Gastroesophageal sphincter (tissue), 4 donors: ENCODE results near the gene PRRX1. TPM values are rescaled to one million over a fixed set of nuclear protein-coding genes. Genes with fewer than 3 reads are reported as not detected.

Experiments
- ATAC-seq: fragments of 150-250 bp; one replicate; pipeline ENCODE4 v1.9.1; 2016; ENCODE audit warnings: mild to moderate bottlenecking, moderate library complexity
- H3K27ac ChIP-seq, 4 donors: fragments of 200-600 bp; sonication (generic) in 3 of 4; 1 replicate in 3 of 4; 2 replicates in 1 of 4; pipeline ENCODE4 v1.5.1; 2016 to 2019
- H3K27me3 ChIP-seq: fragments of 200-600 bp; sonication (generic); one replicate; pipeline ENCODE4 v1.5.1; 2019
- H3K36me3 ChIP-seq, 2 donors: fragments of 200-600 bp; sonication (generic); one replicate each; pipeline ENCODE4 v1.5.1; 2019; ENCODE audit warnings: control low read depth in 1 of 2
- H3K4me1 ChIP-seq, 3 donors: fragments of 200-600 bp; sonication (generic); 1 replicate in 2 of 3; 2 replicates in 1 of 3; pipeline ENCODE4 v1.5.1; 2016 to 2019; ENCODE audit warnings: control low read depth in 2 of 3
- H3K4me3 ChIP-seq, 2 donors: fragments of 200-600 bp; sonication (generic); one replicate each; pipeline ENCODE4 v1.5.1; 2019; ENCODE audit warnings: mild to moderate bottlenecking in 1 of 2, moderate library complexity in 1 of 2
- H3K9me3 ChIP-seq, 3 donors: fragments of 200-600 bp; sonication (generic); one replicate each; pipeline ENCODE4 v1.5.1; 2017 to 2019; ENCODE audit warnings: control low read depth in 2 of 3
- CTCF ChIP-seq, 4 experiments: fragments of 200-600 bp in 2 of 4; fragments of 450-650 bp in 2 of 4; sonication (generic) in 1 of 4; IDR thresholded peaks; one replicate each; pipeline ENCODE4 v1.5.1; 2017 to 2019; ENCODE audit warnings: antibody characterized with exemption in 4 of 4, mild to moderate bottlenecking in 2 of 4, moderate library complexity in 2 of 4
- EP300 ChIP-seq: sonication (generic); formaldehyde crosslinking; IDR thresholded peaks from one replicate; pipeline ENCODE4 v1.6.1; 2017; ENCODE audit warnings: antibody characterized with exemption, mild to moderate bottlenecking
- POLR2A ChIP-seq, 2 donors: fragments of 450-650 bp; IDR thresholded peaks; one replicate each; pipeline ENCODE4 v1.6.1; 2017; ENCODE audit warnings: antibody characterized with exemption in 2 of 2, mild to moderate bottlenecking in 2 of 2, moderate library complexity in 1 of 2
- POLR2AphosphoS5 ChIP-seq: sonication (generic); formaldehyde crosslinking; IDR thresholded peaks from one replicate; pipeline ENCODE4 v1.6.1; 2017; ENCODE audit warnings: antibody characterized with exemption
- WGBS, 2 donors: methylation state at CpG; one replicate each; pipeline ENCODE4 v1.1.5; 2018; ENCODE audit warnings: low coverage in 1 of 2; 5-methylcytosine and 5-hydroxymethylcytosine counted together
- total RNA-seq, 4 donors: library from RNA; depleted of rRNA; stranded (reverse); fragments of >200 nt; gene quantifications; one replicate each; pipeline ENCODE4 v1.1.0, GENCODE V29; 2016

The PRRX1 gene
- total RNA-seq, 4 donors from 2014 or later, result 13.4 to 27.9 (median 21.4) TPM

DNA sequence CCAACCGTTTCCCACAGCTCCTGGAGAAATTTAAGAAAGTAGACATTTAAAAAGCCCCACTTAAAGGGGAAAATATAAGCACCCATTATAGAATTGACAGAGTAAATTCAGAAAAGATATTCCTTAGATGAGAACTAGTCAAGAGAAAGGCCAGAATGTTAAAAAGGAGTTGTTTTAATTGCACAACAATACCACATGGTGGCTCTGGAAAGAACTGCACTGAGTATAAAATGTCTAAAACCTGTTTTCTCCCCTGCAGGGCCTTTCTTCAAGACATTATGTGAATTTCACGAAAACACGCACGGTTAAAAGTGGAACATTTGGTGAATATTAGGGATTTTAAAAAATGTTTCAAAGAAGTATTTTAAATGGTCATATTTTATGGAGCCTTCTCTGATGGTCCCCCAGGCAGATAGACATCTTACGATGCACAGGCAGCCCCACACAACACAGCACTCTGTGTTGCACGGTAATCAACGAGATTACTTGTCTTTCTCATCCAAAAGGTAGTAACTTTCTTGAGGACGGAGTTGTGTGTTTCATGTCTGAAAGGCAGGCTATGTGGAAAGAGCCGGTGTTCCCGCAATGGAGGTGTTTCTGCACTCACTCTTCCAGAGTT, 101.9 kb downstream of the PRRX1 start:
- Histone ChIP-seq H3K36me3 (no peaks in the 10 kb centered on the region), H3K4me3 (no peak overlapping the region), H3K9me3 (no peaks in the 10 kb centered on the region), H3K27me3 (no peaks in the 10 kb centered on the region), H3K27ac (no peak overlapping the region), H3K4me1 (no peaks in the 10 kb centered on the region)
- TF ChIP-seq POLR2A (IDR thresholded peaks at IDR 0.05) (no peak), CTCF (IDR thresholded peaks at IDR 0.05) (peak; percentile 19 to 63 (median 55))
- no peak for ATAC-seq
- 72 to 73% methylated on average over 9 to 10 of the region's 10 CpGs for WGBS, 2 donors

DNA sequence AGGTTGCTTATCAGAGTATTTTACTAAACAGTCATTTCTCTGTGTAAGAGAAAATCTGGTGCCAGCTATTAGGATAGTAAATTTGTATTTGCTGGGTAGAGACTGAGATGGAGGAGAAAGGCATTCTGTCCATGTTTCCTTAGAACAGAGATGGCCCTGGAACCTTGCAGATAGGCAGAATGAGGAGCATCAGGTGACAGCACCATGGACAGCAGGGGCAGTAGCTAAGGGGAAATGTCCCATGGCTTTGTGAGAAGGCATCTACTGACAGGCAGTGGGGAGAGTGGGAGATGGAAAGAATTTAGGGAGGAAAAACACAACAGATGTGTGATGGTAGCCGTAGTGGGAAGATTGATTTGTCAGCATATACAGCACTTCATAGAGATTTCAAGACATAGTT, 105.0 kb downstream of the PRRX1 start:
- Histone ChIP-seq H3K9me3 (no peaks in the 10 kb centered on the region), H3K27me3 (no peaks in the 10 kb centered on the region), H3K4me3 (no peak overlapping the region), H3K36me3 (no peaks in the 10 kb centered on the region), H3K27ac (no peak overlapping the region), H3K4me1 (no peaks in the 10 kb centered on the region)
- ATAC-seq, result no peak
- 80 to 90% methylated on average over 1 of the region's 1 CpG for WGBS, 2 donors
- TF ChIP-seq CTCF (IDR thresholded peaks at IDR 0.05), result no peak
- TF ChIP-seq POLR2AphosphoS5, result no peak
- TF ChIP-seq EP300, result no peak
- no peak for TF ChIP-seq POLR2A (IDR thresholded peaks at IDR 0.05)

DNA sequence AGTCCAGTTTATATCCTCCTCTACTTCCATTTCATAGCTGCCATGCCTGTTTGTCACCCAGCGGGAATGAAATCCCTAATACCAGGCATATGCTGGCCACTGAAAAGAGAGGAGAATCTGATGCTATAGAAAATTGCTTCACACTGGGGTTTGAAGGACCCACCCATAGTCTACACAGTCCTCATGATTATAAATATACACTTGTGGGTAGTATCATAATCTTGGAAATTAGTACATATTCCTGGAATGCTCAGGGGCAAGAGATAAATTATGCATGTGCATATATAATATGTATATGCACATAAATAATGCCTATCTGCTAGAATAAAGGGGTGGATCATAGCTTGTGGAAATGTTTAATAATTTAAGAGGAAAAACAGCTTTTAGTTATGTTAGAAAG, 105.8 kb downstream of the PRRX1 start:
- no peak for ATAC-seq
- WGBS, 2 donors, result 100% methylated on average over 1 of the region's 1 CpG

GRCh38 chr1:170770254-170770653, 106.3 kb downstream of the PRRX1 start:
- Histone ChIP-seq H3K4me1 (no peaks in the 10 kb centered on the region), H3K4me3 (no peak overlapping the region), H3K27ac (no peak overlapping the region), H3K9me3 (no peaks in the 10 kb centered on the region), H3K27me3 (no peaks in the 10 kb centered on the region), H3K36me3 (no peaks in the 10 kb centered on the region)
- no peak for ATAC-seq
- TF ChIP-seq EP300 (no peak), CTCF (IDR thresholded peaks at IDR 0.05) (no peak), POLR2A (IDR thresholded peaks at IDR 0.05) (no peak), POLR2AphosphoS5 (no peak)

More for the DNA sequence above, 105.8 kb downstream of the PRRX1 start:
- H3K4me1 ChIP-seq, result no peaks in the 10 kb centered on the region
- H3K36me3 ChIP-seq, result no peaks in the 10 kb centered on the region
- no peaks in the 10 kb centered on the region for H3K27me3 ChIP-seq
- no peak overlapping the region for H3K27ac ChIP-seq
- TF ChIP-seq POLR2A (IDR thresholded peaks at IDR 0.05) (no peak), EP300 (no peak), CTCF (IDR thresholded peaks at IDR 0.05) (no peak), POLR2AphosphoS5 (no peak)
- no peaks in the 10 kb centered on the region for H3K9me3 ChIP-seq
- H3K4me3 ChIP-seq, result no peak overlapping the region

DNA sequence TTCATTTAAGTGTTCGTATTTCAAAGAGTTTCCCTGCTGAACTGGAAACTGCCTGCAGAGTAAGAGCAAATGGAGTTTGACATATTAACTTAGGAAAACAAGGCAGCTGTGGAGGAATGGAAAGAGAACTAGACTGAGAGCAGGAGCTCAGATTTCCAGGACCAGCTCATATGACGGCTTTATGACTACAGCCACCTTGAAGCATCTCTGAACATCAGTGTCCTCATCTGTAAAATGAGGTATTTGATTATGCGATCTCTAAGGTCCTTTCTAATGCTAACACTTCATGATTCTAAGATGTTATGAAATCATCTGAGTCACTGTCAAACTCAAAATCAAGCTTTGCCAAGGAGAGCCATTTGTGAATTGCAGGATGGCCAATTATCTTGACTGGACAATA, 112.3 kb downstream of the PRRX1 start:
- peak; percentile 71 for ATAC-seq

More for the DNA sequence above, 112.3 kb downstream of the PRRX1 start:
- no peaks in the 10 kb centered on the region for H3K27me3 ChIP-seq
- H3K4me1 ChIP-seq, result no peaks in the 10 kb centered on the region
- H3K4me3 ChIP-seq, result no peak overlapping the region
- peak overlapping the region in 2 of 4 donors; percentile 3 to 17 for H3K27ac ChIP-seq
- no peaks in the 10 kb centered on the region for H3K36me3 ChIP-seq
- 54 to 63% methylated on average over 3 of the region's 3 CpGs for WGBS, 2 donors
- no peaks in the 10 kb centered on the region for H3K9me3 ChIP-seq
- no peak for TF ChIP-seq CTCF (IDR thresholded peaks at IDR 0.05)
- no peak for TF ChIP-seq POLR2A (IDR thresholded peaks at IDR 0.05)
- no peak for TF ChIP-seq POLR2AphosphoS5
- no peak for TF ChIP-seq EP300
